Measurements from ENCODE around the gene MRPL36.

- no peak for TF ChIP-seq CTCF (conservative IDR thresholded peaks at IDR 0.05)
- TF ChIP-seq ZFX (IDR thresholded peaks at IDR 0.05): no peak
These were observed 42.6 kb upstream of the MRPL36 start for GRCh38 chr5:1842004-1842819.

Data from C4-2B (cell line).